Smooth muscle cell (in vitro differentiated cells): Measurements from ENCODE around the gene GTPBP4. TPM values are rescaled to one million over a fixed set of nuclear protein-coding genes. Genes with fewer than 3 reads are reported as not detected.

Experiments
- DNase-seq: peaks from one replicate; lab custom pipeline; 2025; ENCODE audit not compliant: unreplicated experiment; lab: John Stamatoyannopoulos, UW
- H2AFZ ChIP-seq: fragments of 200-600 bp; sonication (generic); 2 replicates; pipeline ENCODE4 v1.6.0; 2016; ENCODE audit warnings: antibody characterized with exemption, low read depth, mild to moderate bottlenecking
- H3F3A ChIP-seq: fragments of 200-600 bp; sonication (generic); 2 replicates; pipeline ENCODE4 v1.6.0; 2017; ENCODE audit warnings: antibody characterized with exemption, low read depth
- H3K27ac ChIP-seq: fragments of 200-600 bp; sonication (generic); 2 replicates; pipeline ENCODE4 v1.5.1; 2016; ENCODE audit warnings: low read depth, mild to moderate bottlenecking
- H3K27me3 ChIP-seq: fragments of 200-600 bp; sonication (generic); 2 replicates; pipeline ENCODE4 v1.6.1; 2016; ENCODE audit warnings: low read depth, mild to moderate bottlenecking
- H3K36me3 ChIP-seq: fragments of 200-600 bp; sonication (generic); 2 replicates; pipeline ENCODE4 v1.5.1; 2016; ENCODE audit warnings: low read depth
- H3K4me1 ChIP-seq: fragments of 200-600 bp; sonication (generic); 2 replicates; pipeline ENCODE4 v1.5.1; 2016; ENCODE audit warnings: low read depth
- H3K4me2 ChIP-seq: fragments of 200-600 bp; sonication (generic); 2 replicates; pipeline ENCODE4 v1.6.0; 2016; ENCODE audit warnings: mild to moderate bottlenecking
- H3K4me3 ChIP-seq: fragments of 200-600 bp; sonication (generic); 2 replicates; pipeline ENCODE4 v1.5.1; 2016; ENCODE audit warnings: mild to moderate bottlenecking
- H3K79me2 ChIP-seq: fragments of 200-600 bp; sonication (generic); 2 replicates; pipeline ENCODE4 v1.6.0; 2016; ENCODE audit warnings: low read depth, mild to moderate bottlenecking
- H3K9ac ChIP-seq: fragments of 200-600 bp; sonication (generic); 2 replicates; pipeline ENCODE4 v1.6.0; 2016; ENCODE audit warnings: low read depth
- H3K9me3 ChIP-seq: fragments of 200-600 bp; sonication (generic); replicated peaks from 2 replicates; pipeline ENCODE4 v1.5.1; 2016; ENCODE audit warnings: low read depth
- H4K20me1 ChIP-seq: fragments of 200-600 bp; sonication (generic); 2 replicates; pipeline ENCODE4 v1.6.0; 2016; ENCODE audit warnings: low read depth
- WGBS: methylation state at CpG from one replicate; pipeline ENCODE4 v1.1.7; 2016; ENCODE audit warnings: low lambda C conversion rate; 5-methylcytosine and 5-hydroxymethylcytosine counted together
- polyA plus RNA-seq: library from polyadenylated mRNA; unstranded; fragments of >200 nt; fragmentation: Nextera tagmentation; extraction: Ambion mirVana; gene quantifications from 2 replicates; pipeline ENCODE4 v1.2.1, GENCODE V29; 2016
- total RNA-seq: library from RNA; depleted of rRNA; stranded (reverse); fragments of >200 nt; gene quantifications from 2 replicates; pipeline ENCODE4 v1.2.3, GENCODE V29; 2014
- TF ChIP-seq, protein P1 (sequence below): fragments of 200-600 bp; sonication (generic); IDR thresholded peaks from 2 replicates; pipeline ENCODE4 v1.5.1; 2017; ENCODE audit warnings: borderline replicate concordance, mild to moderate bottlenecking, antibody characterized with exemption; ENCODE audit not compliant: insufficient read depth, poor library complexity, severe bottlenecking

Gene GTPBP4
- total and polyA plus RNA-seq, 2 experiments from 2014 or later = 42.5 to 52.1 TPM

DNA sequence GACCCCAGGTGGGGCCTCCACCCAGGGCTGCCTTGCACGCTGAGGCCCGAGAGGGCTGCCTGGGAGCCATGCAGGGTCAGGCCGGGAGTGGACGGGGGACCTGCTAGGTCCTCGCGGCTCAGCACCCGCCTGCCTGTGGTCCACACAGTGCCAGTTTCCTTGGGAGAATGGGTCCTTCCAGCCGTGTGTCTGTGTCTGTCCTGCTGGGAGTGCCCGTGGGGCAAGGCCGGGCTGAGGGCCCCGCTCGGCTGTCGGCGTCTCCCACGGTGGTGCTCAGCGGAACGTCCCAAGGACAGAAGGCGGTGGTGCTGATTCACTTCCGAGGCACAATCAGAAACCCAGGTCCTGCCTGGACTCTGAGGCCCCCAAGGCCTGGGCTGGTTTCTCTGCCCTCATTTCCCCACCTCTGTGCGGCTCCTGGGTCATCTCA, 23.2 kb upstream of the GTPBP4 start:
- DNase-seq = no peak
- H3K9me3 ChIP-seq = no peaks in the 10 kb centered on the region
- H3K27ac ChIP-seq = no peak overlapping the region

DNA sequence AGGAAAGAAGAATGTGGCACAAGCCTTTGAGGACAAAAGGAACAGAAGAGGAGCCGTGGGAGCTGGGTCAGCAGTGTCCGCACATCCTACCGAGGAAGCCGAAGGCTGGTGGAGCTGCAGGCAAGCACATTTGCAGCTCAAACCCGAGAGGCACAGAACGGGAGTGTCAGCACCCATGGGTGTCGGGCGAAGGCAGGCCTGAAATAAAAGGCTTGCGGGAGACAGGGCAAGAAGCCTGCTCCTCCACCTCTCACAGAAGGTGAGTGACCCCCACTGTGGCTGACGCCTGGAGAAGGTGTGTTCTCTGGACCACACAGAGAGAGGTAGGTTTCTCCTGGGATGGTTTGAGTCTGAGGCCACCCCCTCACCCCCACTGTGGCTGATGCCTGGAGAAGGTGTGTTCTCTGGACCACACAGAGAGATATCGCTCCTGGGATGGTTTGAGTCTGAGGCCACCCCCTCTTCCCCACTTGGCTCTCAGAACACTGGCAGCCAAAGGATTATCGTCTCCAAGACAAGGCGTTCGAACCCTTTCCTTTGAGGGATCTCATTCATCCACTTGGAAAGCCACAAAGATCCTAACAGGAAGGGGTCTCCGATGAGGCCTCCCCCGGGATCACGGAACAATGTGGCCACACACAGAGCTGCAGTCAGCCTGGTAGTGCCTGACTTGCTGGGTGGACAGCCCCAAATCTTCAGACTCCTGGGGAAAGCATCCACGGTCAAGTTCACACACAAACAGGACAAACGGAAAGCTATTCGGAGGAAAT, 21.6 kb upstream of the GTPBP4 start:
- 85% methylated on average over 20 of the region's 20 CpGs for WGBS
- H3K79me2 ChIP-seq = no peaks in the 10 kb centered on the region
- no peaks in the 10 kb centered on the region for H3K27me3 ChIP-seq
- H4K20me1 ChIP-seq = no peaks in the 10 kb centered on the region
- no peak overlapping the region for H2AFZ ChIP-seq
- H3K4me2 ChIP-seq = no peak overlapping the region
- no peak overlapping the region for H3K4me3 ChIP-seq
- no peaks in the 10 kb centered on the region for H3K4me1 ChIP-seq
- no peaks in the 10 kb centered on the region for H3K36me3 ChIP-seq
- no peaks in the 10 kb centered on the region for H3K9me3 ChIP-seq
- TF ChIP-seq, protein P1, sequence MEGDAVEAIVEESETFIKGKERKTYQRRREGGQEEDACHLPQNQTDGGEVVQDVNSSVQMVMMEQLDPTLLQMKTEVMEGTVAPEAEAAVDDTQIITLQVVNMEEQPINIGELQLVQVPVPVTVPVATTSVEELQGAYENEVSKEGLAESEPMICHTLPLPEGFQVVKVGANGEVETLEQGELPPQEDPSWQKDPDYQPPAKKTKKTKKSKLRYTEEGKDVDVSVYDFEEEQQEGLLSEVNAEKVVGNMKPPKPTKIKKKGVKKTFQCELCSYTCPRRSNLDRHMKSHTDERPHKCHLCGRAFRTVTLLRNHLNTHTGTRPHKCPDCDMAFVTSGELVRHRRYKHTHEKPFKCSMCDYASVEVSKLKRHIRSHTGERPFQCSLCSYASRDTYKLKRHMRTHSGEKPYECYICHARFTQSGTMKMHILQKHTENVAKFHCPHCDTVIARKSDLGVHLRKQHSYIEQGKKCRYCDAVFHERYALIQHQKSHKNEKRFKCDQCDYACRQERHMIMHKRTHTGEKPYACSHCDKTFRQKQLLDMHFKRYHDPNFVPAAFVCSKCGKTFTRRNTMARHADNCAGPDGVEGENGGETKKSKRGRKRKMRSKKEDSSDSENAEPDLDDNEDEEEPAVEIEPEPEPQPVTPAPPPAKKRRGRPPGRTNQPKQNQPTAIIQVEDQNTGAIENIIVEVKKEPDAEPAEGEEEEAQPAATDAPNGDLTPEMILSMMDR = no peak
- no peak overlapping the region for H3K27ac ChIP-seq
- no peak overlapping the region for H3K9ac ChIP-seq
- H3F3A ChIP-seq = no peaks in the 10 kb centered on the region
- DNase-seq = no peak

More for the DNA sequence above, 23.2 kb upstream of the GTPBP4 start:
- Histone ChIP-seq H3K36me3 (no peaks in the 10 kb centered on the region), H3K4me3 (no peak overlapping the region), H3K27me3 (no peaks in the 10 kb centered on the region), H2AFZ (no peak overlapping the region), H3K4me2 (no peak overlapping the region), H3K9ac (no peak overlapping the region), H3K4me1 (no peaks in the 10 kb centered on the region), H3K79me2 (no peaks in the 10 kb centered on the region), H4K20me1 (no peaks in the 10 kb centered on the region), H3F3A (no peaks in the 10 kb centered on the region)
- WGBS = 97% methylated on average over 13 of the region's 20 CpGs
- TF ChIP-seq, protein P1 = no peak

DNA sequence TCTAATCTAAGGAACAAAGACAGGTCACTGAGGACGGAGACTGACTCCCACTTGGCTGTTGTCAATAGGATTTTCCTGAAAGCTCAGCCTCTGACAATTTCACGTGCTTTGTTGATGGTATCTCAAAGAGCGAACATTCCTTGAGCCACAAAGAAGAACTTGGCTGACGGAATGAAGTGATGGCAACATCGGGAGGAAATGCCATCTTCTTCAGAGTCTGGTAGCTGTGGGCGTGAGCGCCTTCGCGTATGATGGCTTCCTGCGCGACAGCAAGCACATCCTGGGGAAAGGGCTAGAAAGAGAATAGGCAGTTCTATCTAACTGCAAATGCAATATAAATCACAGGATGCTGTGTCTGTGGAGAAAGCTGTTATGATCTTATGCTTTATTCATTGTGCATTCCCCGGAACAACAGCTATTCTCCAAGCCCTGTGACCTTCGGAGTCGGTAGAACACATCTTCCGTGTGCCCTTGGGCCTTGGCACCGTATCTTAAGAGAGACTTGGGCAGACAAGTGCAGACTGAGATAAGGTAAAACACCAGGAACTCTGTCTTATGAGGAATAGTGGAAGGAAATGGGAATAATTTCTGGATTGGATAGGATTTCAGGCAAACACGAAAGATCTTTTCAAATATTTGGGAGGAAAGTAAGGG, 19.6 kb upstream of the GTPBP4 start:
- Histone ChIP-seq H3K36me3 (no peaks in the 10 kb centered on the region), H3K27ac (no peak overlapping the region), H3K9ac (no peak overlapping the region), H3F3A (no peaks in the 10 kb centered on the region), H3K4me3 (no peak overlapping the region), H3K27me3 (no peaks in the 10 kb centered on the region), H3K79me2 (no peaks in the 10 kb centered on the region), H3K9me3 (no peaks in the 10 kb centered on the region), H4K20me1 (no peaks in the 10 kb centered on the region), H3K4me1 (no peaks in the 10 kb centered on the region), H3K4me2 (no peak overlapping the region), H2AFZ (no peak overlapping the region)
- no peak for DNase-seq
- TF ChIP-seq, protein P1 = no peak
- WGBS = 86% methylated on average over 17 of the region's 17 CpGs
